Measurements from ENCODE around the gene PUS1. TPM values are rescaled to one million over a fixed set of nuclear protein-coding genes. Genes with fewer than 3 reads are reported as not detected.
A peak's percentile ranks its signal among the peaks of the same experiment; 100 is the strongest.

Gene PUS1
- total and polyA plus RNA-seq, 9 of the 15 experiments (the other 6 are each of a cell fraction or from before 2014, with no cell fraction given) = 1.9 to 90.8 (median 30.0) TPM

DNA sequence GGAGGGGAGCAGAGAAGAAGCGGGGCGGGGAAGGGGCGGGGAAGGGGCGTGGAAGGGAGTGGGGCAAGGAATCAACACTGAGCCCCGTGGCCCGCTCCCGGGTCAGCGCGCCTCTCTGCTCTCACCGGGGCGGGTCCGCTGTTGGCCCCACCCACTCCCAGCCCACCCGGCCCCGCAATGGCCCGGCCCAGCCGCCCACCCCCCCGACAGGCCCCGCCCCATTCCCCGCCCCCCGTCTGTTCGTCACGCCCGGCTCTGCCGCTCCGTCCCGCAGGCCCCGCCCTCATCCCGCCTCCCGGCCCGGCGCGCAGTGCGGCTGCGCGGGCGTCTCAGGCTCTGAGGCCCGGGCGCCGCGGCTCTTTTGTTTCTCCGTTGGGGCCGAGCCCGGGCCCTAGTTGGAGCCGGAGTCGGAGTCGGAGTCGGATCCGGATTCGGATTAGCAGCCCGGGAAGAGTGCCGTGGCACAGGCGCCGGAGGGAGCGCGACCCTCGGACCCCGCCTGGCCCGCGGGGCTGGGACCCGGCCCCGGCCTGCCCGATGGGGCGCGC lies 34.7 kb upstream of the PUS1 start, which contains the start of gene ULK1 (continued):
- TF ChIP-seq EHMT2 (IDR thresholded peaks at IDR 0.05) (no peak), PHF8 (IDR thresholded peaks at IDR 0.05; ENCODE audit: borderline replicate concordance, low read length) (peak; percentile 80; the same call in 1 of the 2 replicates), HMGN3 (IDR thresholded peaks at IDR 0.05; ENCODE audit: borderline replicate concordance, extremely low read depth, insufficient read length, low read depth, low read length) (peak; percentile 38), CHD1 (IDR thresholded peaks at IDR 0.05; ENCODE audit: low read length) (peak; percentile 47), WHSC1 (IDR thresholded peaks at IDR 0.05; ENCODE audit: low read length) (no peak), RNF2 (IDR thresholded peaks at IDR 0.05) (no peak), CHCHD3 (CRISPR knock-in tag; IDR thresholded peaks at IDR 0.05) (no peak), MECOM (CRISPR knock-in tag; IDR thresholded peaks at IDR 0.05) (no peak), PURB (CRISPR knock-in tag; IDR thresholded peaks at IDR 0.05; ENCODE audit: low read depth) (no peak), KDM1A (IDR thresholded peaks at IDR 0.05) (no peak), HEY1 (CRISPR knock-in tag; IDR thresholded peaks at IDR 0.05; ENCODE audit: borderline replicate concordance) (no peak), MEF2D (tag; conservative IDR thresholded peaks at IDR 0.05; ENCODE audit: low read depth) (no peak), ZNF41 (CRISPR knock-in tag; conservative IDR thresholded peaks at IDR 0.05) (no peak), POLR2B (IDR thresholded peaks at IDR 0.05; ENCODE audit: low read depth, partially characterized antibody) (peak; percentile 38), RFX5 (IDR thresholded peaks at IDR 0.05; ENCODE audit: low read depth, low read length) (no peak), TBP (optimal IDR thresholded peaks at IDR 0.05; ENCODE audit: low read depth, low read length) (peak; percentile 77)
- TF ChIP-seq, protein P1, sequence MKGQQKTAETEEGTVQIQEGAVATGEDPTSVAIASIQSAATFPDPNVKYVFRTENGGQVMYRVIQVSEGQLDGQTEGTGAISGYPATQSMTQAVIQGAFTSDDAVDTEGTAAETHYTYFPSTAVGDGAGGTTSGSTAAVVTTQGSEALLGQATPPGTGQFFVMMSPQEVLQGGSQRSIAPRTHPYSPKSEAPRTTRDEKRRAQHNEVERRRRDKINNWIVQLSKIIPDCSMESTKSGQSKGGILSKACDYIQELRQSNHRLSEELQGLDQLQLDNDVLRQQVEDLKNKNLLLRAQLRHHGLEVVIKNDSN (CRISPR knock-in tag; IDR thresholded peaks at IDR 0.05) = no peak
- TF ChIP-seq, protein P2, sequence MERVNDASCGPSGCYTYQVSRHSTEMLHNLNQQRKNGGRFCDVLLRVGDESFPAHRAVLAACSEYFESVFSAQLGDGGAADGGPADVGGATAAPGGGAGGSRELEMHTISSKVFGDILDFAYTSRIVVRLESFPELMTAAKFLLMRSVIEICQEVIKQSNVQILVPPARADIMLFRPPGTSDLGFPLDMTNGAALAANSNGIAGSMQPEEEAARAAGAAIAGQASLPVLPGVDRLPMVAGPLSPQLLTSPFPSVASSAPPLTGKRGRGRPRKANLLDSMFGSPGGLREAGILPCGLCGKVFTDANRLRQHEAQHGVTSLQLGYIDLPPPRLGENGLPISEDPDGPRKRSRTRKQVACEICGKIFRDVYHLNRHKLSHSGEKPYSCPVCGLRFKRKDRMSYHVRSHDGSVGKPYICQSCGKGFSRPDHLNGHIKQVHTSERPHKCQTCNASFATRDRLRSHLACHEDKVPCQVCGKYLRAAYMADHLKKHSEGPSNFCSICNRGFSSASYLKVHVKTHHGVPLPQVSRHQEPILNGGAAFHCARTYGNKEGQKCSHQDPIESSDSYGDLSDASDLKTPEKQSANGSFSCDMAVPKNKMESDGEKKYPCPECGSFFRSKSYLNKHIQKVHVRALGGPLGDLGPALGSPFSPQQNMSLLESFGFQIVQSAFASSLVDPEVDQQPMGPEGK (CRISPR knock-in tag; IDR thresholded peaks at IDR 0.05; ENCODE audit: borderline replicate concordance) = no peak
- TF ChIP-seq, protein P3, sequence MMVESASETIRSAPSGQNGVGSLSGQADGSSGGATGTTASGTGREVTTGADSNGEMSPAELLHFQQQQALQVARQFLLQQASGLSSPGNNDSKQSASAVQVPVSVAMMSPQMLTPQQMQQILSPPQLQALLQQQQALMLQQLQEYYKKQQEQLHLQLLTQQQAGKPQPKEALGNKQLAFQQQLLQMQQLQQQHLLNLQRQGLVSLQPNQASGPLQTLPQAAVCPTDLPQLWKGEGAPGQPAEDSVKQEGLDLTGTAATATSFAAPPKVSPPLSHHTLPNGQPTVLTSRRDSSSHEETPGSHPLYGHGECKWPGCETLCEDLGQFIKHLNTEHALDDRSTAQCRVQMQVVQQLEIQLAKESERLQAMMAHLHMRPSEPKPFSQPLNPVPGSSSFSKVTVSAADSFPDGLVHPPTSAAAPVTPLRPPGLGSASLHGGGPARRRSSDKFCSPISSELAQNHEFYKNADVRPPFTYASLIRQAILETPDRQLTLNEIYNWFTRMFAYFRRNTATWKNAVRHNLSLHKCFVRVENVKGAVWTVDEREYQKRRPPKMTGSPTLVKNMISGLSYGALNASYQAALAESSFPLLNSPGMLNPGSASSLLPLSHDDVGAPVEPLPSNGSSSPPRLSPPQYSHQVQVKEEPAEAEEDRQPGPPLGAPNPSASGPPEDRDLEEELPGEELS (CRISPR knock-in tag; IDR thresholded peaks at IDR 0.05; ENCODE audit: borderline replicate concordance) = no peak
- TF ChIP-seq, protein P4, sequence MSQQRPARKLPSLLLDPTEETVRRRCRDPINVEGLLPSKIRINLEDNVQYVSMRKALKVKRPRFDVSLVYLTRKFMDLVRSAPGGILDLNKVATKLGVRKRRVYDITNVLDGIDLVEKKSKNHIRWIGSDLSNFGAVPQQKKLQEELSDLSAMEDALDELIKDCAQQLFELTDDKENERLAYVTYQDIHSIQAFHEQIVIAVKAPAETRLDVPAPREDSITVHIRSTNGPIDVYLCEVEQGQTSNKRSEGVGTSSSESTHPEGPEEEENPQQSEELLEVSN (IDR thresholded peaks at IDR 0.05; ENCODE audit: borderline replicate concordance in 1 of 2, extremely low read depth in 1 of 2, insufficient read depth in 1 of 2, insufficient read length in 1 of 2, low read depth in 1 of 2, low read length in 1 of 2, poor library complexity in 1 of 2, severe bottlenecking in 1 of 2) = peak in 1 of 2 experiments; percentile 30
- TF ChIP-seq, protein P5, sequence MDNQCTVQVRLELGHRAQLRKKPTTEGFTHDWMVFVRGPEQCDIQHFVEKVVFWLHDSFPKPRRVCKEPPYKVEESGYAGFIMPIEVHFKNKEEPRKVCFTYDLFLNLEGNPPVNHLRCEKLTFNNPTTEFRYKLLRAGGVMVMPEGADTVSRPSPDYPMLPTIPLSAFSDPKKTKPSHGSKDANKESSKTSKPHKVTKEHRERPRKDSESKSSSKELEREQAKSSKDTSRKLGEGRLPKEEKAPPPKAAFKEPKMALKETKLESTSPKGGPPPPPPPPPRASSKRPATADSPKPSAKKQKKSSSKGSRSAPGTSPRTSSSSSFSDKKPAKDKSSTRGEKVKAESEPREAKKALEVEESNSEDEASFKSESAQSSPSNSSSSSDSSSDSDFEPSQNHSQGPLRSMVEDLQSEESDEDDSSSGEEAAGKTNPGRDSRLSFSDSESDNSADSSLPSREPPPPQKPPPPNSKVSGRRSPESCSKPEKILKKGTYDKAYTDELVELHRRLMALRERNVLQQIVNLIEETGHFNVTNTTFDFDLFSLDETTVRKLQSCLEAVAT (IDR thresholded peaks at IDR 0.05) = no peak
